Omental fat pad (tissue), 4 donors: ENCODE data around the gene ADCY10. TPM values are rescaled to one million over a fixed set of nuclear protein-coding genes. Genes with fewer than 3 reads are reported as not detected.

Experiments
- ATAC-seq: fragments of 150-250 bp; one replicate; pipeline ENCODE4 v1.9.1; 2016; ENCODE audit warnings: mild to moderate bottlenecking, moderate library complexity; ENCODE audit not compliant: low FRiP score
- DNase-seq: peaks from one replicate; pipeline ENCODE4 v3.0.0-alpha.2; 2019; ENCODE audit warnings: low spot score
- CTCF ChIP-seq, 3 donors: fragments of 450-650 bp; IDR thresholded peaks; one replicate each; pipeline ENCODE4 v1.5.1; 2016 to 2017; ENCODE audit warnings: antibody characterized with exemption in 3 of 3, mild to moderate bottlenecking in 3 of 3, moderate library complexity in 2 of 3
- total RNA-seq, 4 donors: library from RNA; depleted of rRNA; stranded (reverse); fragments of >200 nt; gene quantifications; one replicate each; pipeline ENCODE4 v1.1.0, GENCODE V29; 2016

Gene ADCY10
- total RNA-seq, 4 donors from 2014 or later = 0.32 to 1.0 (median 0.75) TPM; not detected in 1

- DNase-seq (no peak), ATAC-seq (no peak)
- no peak for TF ChIP-seq CTCF (IDR thresholded peaks at IDR 0.05)
These were observed 26.3 kb upstream of the ADCY10 start for GRCh38 chr1:167940264-167940663.

GRCh38 chr1:167938080-167938636 is 24.2 kb upstream of the ADCY10 start:
- ATAC-seq (no peak), DNase-seq (no peak)
- TF ChIP-seq CTCF (IDR thresholded peaks at IDR 0.05) = no peak

- ATAC-seq (no peak), DNase-seq (no peak)
- no peak for TF ChIP-seq CTCF (IDR thresholded peaks at IDR 0.05)
These were observed 23.7 kb upstream of the ADCY10 start for GRCh38 chr1:167937709-167938010.

- peak; percentile 48 for ATAC-seq
- TF ChIP-seq CTCF (IDR thresholded peaks at IDR 0.05) = no peak
- DNase-seq = peak; percentile 52
These were observed 23.2 kb upstream of the ADCY10 start, which contains the start of gene MPC2 for GRCh38 chr1:167936930-167937708. Gene MPC2 (minus strand): TSS chr1:167937072. CDS start chr1:167935841, 1,231 bp downstream.

GRCh38 chr1:167936068-167936929 is 22.4 kb upstream of the ADCY10 start, which contains the start of gene DCAF6:
Gene DCAF6 (plus strand): TSS chr1:167936683. CDS start chr1:167936912, 229 bp downstream.
- DNase-seq (peak; percentile 94), ATAC-seq (peak; percentile 95)

More at GRCh38 chr1:167936068-167936929, 22.4 kb upstream of the ADCY10 start, which contains the start of gene DCAF6:
- TF ChIP-seq CTCF (IDR thresholded peaks at IDR 0.05) = no peak
